PC-9 (cell line): ENCODE data around the gene HNRNPM. TPM values are rescaled to one million over a fixed set of nuclear protein-coding genes. Genes with fewer than 3 reads are reported as not detected.

Source experiments
- BruUV-seq: library from RNA; stranded (reverse); fragments of 400-500 nt; replicated peaks from 2 replicates; lab custom pipeline; 2021; lab: Mats Ljungman, UMichigan
- CTCF ChIA-PET: fragments of 300-600 bp; sonication (Branson Sonifier 250); formaldehyde crosslinking; loops from one replicate; lab custom pipeline; 2022; ENCODE audit warnings: antibody characterized with exemption; lab: Charles Lee
- POLR2A ChIA-PET: fragments of 300-600 bp; sonication (Branson Sonifier 250); formaldehyde crosslinking; loops from one replicate; lab custom pipeline; 2022; ENCODE audit warnings: antibody characterized with exemption; ENCODE audit not compliant: unreplicated experiment; lab: Charles Lee
- DNase-seq, 2 experiments: peaks; one replicate each; pipeline versions ENCODE4 v3.0.0 to v3.0.0-alpha.2; 2015 to 2022; ENCODE audit warnings: mixed read lengths in 1 of 2
- H2AFZ ChIP-seq: fragments of 200-600 bp; sonication (generic); 2 replicates; pipeline ENCODE4 v1.8.1; 2017; ENCODE audit warnings: antibody characterized with exemption
- H3F3A ChIP-seq: fragments of 200-600 bp; sonication (generic); 2 replicates; pipeline ENCODE4 v1.8.1; 2017; ENCODE audit warnings: antibody characterized with exemption, mild to moderate bottlenecking, low read depth; ENCODE audit not compliant: insufficient read depth
- H3K27ac ChIP-seq: fragments of 200-600 bp; sonication (generic); 2 replicates; pipeline ENCODE4 v1.6.1; 2016; ENCODE audit warnings: mixed run types
- H3K27me3 ChIP-seq: fragments of 200-600 bp; sonication (generic); 2 replicates; pipeline ENCODE4 v1.6.1; 2016; ENCODE audit warnings: low read depth, mixed run types; ENCODE audit not compliant: insufficient read depth
- H3K36me3 ChIP-seq: fragments of 200-600 bp; sonication (generic); 2 replicates; pipeline ENCODE4 v1.6.1; 2016; ENCODE audit warnings: low read depth, mixed run types
- H3K4me1 ChIP-seq: fragments of 200-600 bp; sonication (generic); replicated peaks from 2 replicates; pipeline ENCODE4 v1.6.1; 2016; ENCODE audit warnings: mixed run types; ENCODE audit not compliant: insufficient read depth
- H3K4me2 ChIP-seq: fragments of 200-600 bp; sonication (generic); 2 replicates; pipeline ENCODE4 v1.6.1; 2017; ENCODE audit warnings: mixed run types
- H3K4me3 ChIP-seq: fragments of 200-600 bp; sonication (generic); 2 replicates; pipeline ENCODE4 v1.6.1; 2016; ENCODE audit warnings: mixed run types
- H3K79me2 ChIP-seq: fragments of 200-600 bp; sonication (generic); 2 replicates; pipeline ENCODE4 v1.6.1; 2017; ENCODE audit warnings: low read depth, mixed run types
- H3K9me2 ChIP-seq: fragments of 200-600 bp; sonication (generic); 2 replicates; pipeline ENCODE4 v1.8.1; 2017; ENCODE audit warnings: mild to moderate bottlenecking; ENCODE audit not compliant: insufficient read depth
- H3K9me3 ChIP-seq: fragments of 200-600 bp; sonication (generic); 2 replicates; pipeline ENCODE4 v1.8.1; 2016; ENCODE audit warnings: low read depth; ENCODE audit not compliant: insufficient read depth
- H4K20me1 ChIP-seq: fragments of 200-600 bp; sonication (generic); 2 replicates; pipeline ENCODE4 v1.8.1; 2017; ENCODE audit not compliant: insufficient read depth
- EZH2 ChIP-seq: fragments of 200-600 bp; sonication (generic); IDR thresholded peaks from 2 replicates; pipeline ENCODE4 v1.8.0; 2017; ENCODE audit warnings: antibody characterized with exemption, low read depth
- intact Hi-C: fragments of 100-400 bp; cut with micrococcal nuclease; formaldehyde crosslinking; loops from one replicate; pipeline ENCODE4 v1.10.0; 2022; ENCODE audit not compliant: unreplicated experiment
- total RNA-seq: library from RNA; stranded (reverse); gene quantifications from 2 replicates; pipeline ENCODE4 v1.2.3, GENCODE V29; 2021
- TF ChIP-seq, protein P1 (sequence below): fragments of 200-600 bp; sonication (generic); conservative IDR thresholded peaks from 2 replicates; pipeline ENCODE4 v1.6.1; 2017; ENCODE audit warnings: mixed run types, antibody characterized with exemption, mild to moderate bottlenecking, moderate library complexity

HNRNPM gene
- total RNA-seq, 1 experiment from 2014 or later: 239 TPM

DNA sequence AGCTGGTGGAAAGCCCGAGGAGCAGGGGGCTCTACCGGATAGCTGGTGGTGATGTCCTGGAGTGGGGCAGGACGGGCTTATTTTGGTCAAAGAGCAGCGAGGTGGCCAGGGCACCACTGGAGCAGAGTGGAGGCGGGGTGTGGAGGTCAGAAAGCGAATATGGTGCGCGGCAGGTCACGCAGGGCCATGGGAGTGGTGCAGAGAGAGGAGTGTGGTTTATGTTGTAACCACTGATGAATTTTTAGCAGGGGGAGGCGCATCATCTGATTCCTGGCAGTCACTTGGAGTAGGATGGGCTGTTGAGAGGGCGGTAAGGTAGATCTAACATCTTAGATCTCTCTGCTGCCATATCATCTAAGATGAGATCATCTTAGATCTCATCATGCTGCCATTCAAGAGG lies 70.5 kb downstream of the HNRNPM start:
- ChIA-PET POLR2A (no interaction called here), CTCF (no interaction called here)

DNA sequence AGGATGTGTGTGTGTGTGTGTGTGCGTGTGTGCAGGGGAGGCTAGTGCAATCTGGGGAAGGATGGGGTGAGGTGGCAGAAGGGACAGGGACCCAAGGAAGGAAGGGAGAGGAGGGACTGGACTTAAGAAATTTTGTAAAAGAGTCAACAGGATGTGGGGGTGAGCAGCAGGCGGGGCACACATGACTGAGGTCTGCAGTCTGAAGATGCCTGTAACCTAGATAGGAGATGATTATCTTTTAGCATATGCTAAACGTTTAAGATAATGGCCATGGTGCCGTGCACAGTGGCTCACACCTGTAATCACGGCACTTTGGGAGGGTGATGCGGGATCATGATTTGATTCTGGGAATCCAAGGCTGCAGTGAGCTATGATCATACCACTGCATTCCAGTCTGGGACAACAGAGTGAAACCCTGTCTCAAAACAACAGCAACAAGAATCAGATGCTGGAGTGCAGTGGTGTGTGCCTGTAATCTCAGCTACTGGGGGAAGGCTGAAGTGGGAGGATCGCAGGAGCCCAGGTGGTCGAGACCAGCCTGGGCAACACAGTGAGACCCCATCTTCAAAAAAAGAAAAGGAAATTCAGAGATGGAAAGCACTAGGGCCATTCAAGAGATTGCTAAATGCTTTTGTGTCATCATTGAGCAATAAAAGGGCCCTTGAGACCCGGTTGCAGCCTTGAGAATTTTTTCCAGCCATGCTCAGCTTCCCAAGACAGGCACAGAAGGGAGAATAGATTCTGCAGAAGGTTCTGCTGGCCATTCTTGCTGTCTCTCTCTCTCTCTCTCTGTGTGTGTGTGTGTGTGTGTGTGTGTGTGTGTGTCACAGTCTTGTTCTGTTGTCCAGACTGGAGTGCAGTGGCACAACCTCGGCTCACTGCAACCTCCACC lies 73.0 kb downstream of the HNRNPM start:
- no peak overlapping the region for H3K27ac ChIP-seq
- no peak overlapping the region for H3K4me3 ChIP-seq
- TF ChIP-seq, protein P1, sequence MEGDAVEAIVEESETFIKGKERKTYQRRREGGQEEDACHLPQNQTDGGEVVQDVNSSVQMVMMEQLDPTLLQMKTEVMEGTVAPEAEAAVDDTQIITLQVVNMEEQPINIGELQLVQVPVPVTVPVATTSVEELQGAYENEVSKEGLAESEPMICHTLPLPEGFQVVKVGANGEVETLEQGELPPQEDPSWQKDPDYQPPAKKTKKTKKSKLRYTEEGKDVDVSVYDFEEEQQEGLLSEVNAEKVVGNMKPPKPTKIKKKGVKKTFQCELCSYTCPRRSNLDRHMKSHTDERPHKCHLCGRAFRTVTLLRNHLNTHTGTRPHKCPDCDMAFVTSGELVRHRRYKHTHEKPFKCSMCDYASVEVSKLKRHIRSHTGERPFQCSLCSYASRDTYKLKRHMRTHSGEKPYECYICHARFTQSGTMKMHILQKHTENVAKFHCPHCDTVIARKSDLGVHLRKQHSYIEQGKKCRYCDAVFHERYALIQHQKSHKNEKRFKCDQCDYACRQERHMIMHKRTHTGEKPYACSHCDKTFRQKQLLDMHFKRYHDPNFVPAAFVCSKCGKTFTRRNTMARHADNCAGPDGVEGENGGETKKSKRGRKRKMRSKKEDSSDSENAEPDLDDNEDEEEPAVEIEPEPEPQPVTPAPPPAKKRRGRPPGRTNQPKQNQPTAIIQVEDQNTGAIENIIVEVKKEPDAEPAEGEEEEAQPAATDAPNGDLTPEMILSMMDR: no peak
- no peak for TF ChIP-seq EZH2
- POLR2A ChIA-PET: no interaction called here
- H3K27me3 ChIP-seq: no peaks in the 10 kb centered on the region
- no peak overlapping the region for H3K4me2 ChIP-seq
- H2AFZ ChIP-seq: no peak overlapping the region
- H3K9me2 ChIP-seq: no peaks in the 10 kb centered on the region
- CTCF ChIA-PET: no interaction called here
- peaks cover 9% of the 10 kb centered on the region; the same call in 1 of the 2 replicates for H3F3A ChIP-seq
- peaks cover 6% of the 10 kb centered on the region for H3K4me1 ChIP-seq
- no peaks in the 10 kb centered on the region for H3K79me2 ChIP-seq
- H3K9me3 ChIP-seq: no peaks in the 10 kb centered on the region
- no TSS peak for BruUV-seq
- intact Hi-C loops: no loop called here
- no peak for DNase-seq
- no peaks in the 10 kb centered on the region for H3K36me3 ChIP-seq
- no peaks in the 10 kb centered on the region for H4K20me1 ChIP-seq

More for the DNA sequence above, 70.5 kb downstream of the HNRNPM start:
- no peaks in the 10 kb centered on the region for H3K27me3 ChIP-seq
- H3K9me3 ChIP-seq: no peaks in the 10 kb centered on the region
- no peak overlapping the region for H3K4me3 ChIP-seq
- H3K9me2 ChIP-seq: no peaks in the 10 kb centered on the region
- H3K4me2 ChIP-seq: no peak overlapping the region
- no peak for DNase-seq
- no peak overlapping the region for H3K27ac ChIP-seq
- peaks cover 6% of the 10 kb centered on the region; the same call in 1 of the 2 replicates for H3K79me2 ChIP-seq
- no peak overlapping the region for H2AFZ ChIP-seq
- no peaks in the 10 kb centered on the region for H3K36me3 ChIP-seq
- peaks cover 16% of the 10 kb centered on the region; the same call in 1 of the 2 replicates for H3F3A ChIP-seq
- no TSS peak for BruUV-seq
- intact Hi-C loops: no loop called here
- TF ChIP-seq, protein P1: no peak
- TF ChIP-seq EZH2: no peak
- H3K4me1 ChIP-seq: peaks cover 14% of the 10 kb centered on the region
- H4K20me1 ChIP-seq: no peaks in the 10 kb centered on the region

DNA sequence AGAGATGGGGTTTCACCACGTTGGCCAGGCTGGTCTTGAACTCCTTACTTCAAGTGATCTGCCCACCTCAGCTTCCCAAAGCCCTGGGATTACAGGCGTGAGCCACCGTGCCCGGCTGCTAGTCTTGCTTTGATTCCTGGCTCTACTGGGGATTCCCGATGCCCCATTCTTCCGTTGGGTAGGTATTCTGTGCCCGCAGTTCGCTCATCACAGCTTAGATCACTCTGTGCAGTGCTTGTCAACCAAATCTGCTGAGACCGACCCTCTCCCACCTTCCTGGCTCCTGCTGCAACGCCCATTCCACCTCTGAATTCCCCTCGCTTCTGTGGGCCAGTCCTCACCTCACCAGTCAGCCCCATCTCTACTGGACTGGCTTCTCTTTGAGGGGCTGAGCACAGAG lies 73.8 kb downstream of the HNRNPM start:
- no peaks in the 10 kb centered on the region for H3K27me3 ChIP-seq
- 0 out of 2 replicates have a peak, but pooled peaks cover 4% of the 10 kb centered on the region for H3F3A ChIP-seq
- DNase-seq: no peak
- H3K36me3 ChIP-seq: no peaks in the 10 kb centered on the region
- TF ChIP-seq, protein P1: no peak
- BruUV-seq: no TSS peak
- no peaks in the 10 kb centered on the region for H3K79me2 ChIP-seq
- no peak overlapping the region for H3K4me2 ChIP-seq
- H2AFZ ChIP-seq: no peak overlapping the region
- no peaks in the 10 kb centered on the region; the same call in 1 of the 2 replicates for H3K4me1 ChIP-seq
- H4K20me1 ChIP-seq: no peaks in the 10 kb centered on the region
- ChIA-PET CTCF (interaction anchor here (0.6 kb wide), 1 partner anchor 76 kb away, joined by 5 read pairs; no protein-coding TSS in a partner anchor), POLR2A (no interaction called here)
- H3K9me3 ChIP-seq: no peaks in the 10 kb centered on the region
- H3K27ac ChIP-seq: no peak overlapping the region
- intact Hi-C loops: no loop called here
- no peak overlapping the region for H3K4me3 ChIP-seq
- H3K9me2 ChIP-seq: no peaks in the 10 kb centered on the region
